NCI-H1048 (cell line): Measurements from ENCODE around the gene NKRF.

Source experiments
- DNase-seq: peaks from one replicate; lab custom pipeline; 2025; lab: John Stamatoyannopoulos, UW

NKRF gene

GRCh38 chrX:119614776-119615175, 8.6 kb upstream of the NKRF start:
- no peak for DNase-seq

GRCh38 chrX:119607018-119607389, 780 bp upstream of the NKRF start:
- DNase-seq: no peak

GRCh38 chrX:119605464-119606279, 552 bp downstream of the NKRF start:
- DNase-seq: no peak

- DNase-seq: no peak
Measured at GRCh38 chrX:119604766-119605463, 1.3 kb downstream of the NKRF start.

GRCh38 chrX:119602701-119603255, 3.4 kb downstream of the NKRF start:
- DNase-seq: no peak

- no peak for DNase-seq
Measured at GRCh38 chrX:119589810-119590209, 16.4 kb downstream of the NKRF start.

GRCh38 chrX:119583431-119584059, 22.7 kb downstream of the NKRF start:
- no peak for DNase-seq

- DNase-seq: no peak
Measured at GRCh38 chrX:119579414-119579813, 26.8 kb downstream of the NKRF start.

GRCh38 chrX:119574394-119575266, 31.6 kb downstream of the NKRF start, which contains the start of gene UBE2A:
TSS of gene UBE2A (plus strand) at chrX:119574563. CDS start at chrX:119574712, 149 bp downstream.
- DNase-seq: peak; percentile 15

- DNase-seq: no peak
Measured at GRCh38 chrX:119573840-119574393, 32.3 kb downstream of the NKRF start.

GRCh38 chrX:119573222-119573621, 33.0 kb downstream of the NKRF start:
- DNase-seq: no peak

- no peak for DNase-seq
Measured at GRCh38 chrX:119570351-119570835, 35.8 kb downstream of the NKRF start.

GRCh38 chrX:119565107-119565663, 41.0 kb downstream of the NKRF start, which contains the start of gene STEEP1:
TSS of gene STEEP1 (minus strand) at chrX:119565409. CDS start at chrX:119565355, 54 bp downstream.
- DNase-seq: peak; percentile 69

- DNase-seq: no peak
Measured at GRCh38 chrX:119552508-119552907, 53.7 kb downstream of the NKRF start.

- no peak for DNase-seq
Measured at GRCh38 chrX:119549327-119550016, 56.8 kb downstream of the NKRF start.

GRCh38 chrX:119541188-119541587, 65.0 kb downstream of the NKRF start:
- DNase-seq: no peak

GRCh38 chrX:119539872-119540271, 66.4 kb downstream of the NKRF start:
- DNase-seq: no peak
